Upper lobe of left lung (tissue), 4 donors: ENCODE results near the gene MCUB.

Source experiments
- EP300 ChIP-seq, 4 donors: sonication (generic); formaldehyde crosslinking; IDR thresholded peaks; one replicate each; pipeline ENCODE4 v1.5.1; 2017; ENCODE audit warnings: antibody characterized with exemption in 4 of 4, control low read depth in 2 of 4
- POLR2AphosphoS5 ChIP-seq, 2 donors: sonication (generic); formaldehyde crosslinking; IDR thresholded peaks; one replicate each; pipeline ENCODE4 v1.5.1; 2017; ENCODE audit warnings: antibody characterized with exemption in 2 of 2
- TF ChIP-seq, protein P1 (sequence below), 6 experiments: fragments of 450-650 bp in 4 of 6; fragments of 200-600 bp in 2 of 6; sonication (generic) in 2 of 6; IDR thresholded peaks; one replicate each; pipeline ENCODE4 v1.5.1; 2016 to 2019; ENCODE audit warnings: antibody characterized with exemption in 6 of 6

DNA sequence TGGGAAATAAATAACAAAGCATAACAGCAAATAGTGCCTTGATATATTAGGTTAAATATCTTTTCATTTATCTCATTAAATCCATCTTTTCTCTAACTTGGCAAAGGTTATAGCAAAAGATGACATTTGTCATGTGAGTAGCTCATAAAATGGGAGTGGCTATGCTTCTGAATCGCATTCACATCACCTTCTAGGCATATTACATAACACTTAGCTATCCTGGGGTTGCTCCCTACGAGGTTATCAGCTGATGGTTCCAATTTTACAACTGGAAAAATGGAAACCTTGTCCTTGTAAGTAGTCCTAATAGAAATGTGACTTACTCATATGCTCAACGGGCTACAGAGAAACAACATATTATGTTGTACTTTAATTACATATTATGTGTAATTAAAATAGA lies 153.5 kb downstream of the MCUB start:
- TF ChIP-seq, protein P1, sequence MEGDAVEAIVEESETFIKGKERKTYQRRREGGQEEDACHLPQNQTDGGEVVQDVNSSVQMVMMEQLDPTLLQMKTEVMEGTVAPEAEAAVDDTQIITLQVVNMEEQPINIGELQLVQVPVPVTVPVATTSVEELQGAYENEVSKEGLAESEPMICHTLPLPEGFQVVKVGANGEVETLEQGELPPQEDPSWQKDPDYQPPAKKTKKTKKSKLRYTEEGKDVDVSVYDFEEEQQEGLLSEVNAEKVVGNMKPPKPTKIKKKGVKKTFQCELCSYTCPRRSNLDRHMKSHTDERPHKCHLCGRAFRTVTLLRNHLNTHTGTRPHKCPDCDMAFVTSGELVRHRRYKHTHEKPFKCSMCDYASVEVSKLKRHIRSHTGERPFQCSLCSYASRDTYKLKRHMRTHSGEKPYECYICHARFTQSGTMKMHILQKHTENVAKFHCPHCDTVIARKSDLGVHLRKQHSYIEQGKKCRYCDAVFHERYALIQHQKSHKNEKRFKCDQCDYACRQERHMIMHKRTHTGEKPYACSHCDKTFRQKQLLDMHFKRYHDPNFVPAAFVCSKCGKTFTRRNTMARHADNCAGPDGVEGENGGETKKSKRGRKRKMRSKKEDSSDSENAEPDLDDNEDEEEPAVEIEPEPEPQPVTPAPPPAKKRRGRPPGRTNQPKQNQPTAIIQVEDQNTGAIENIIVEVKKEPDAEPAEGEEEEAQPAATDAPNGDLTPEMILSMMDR (IDR thresholded peaks at IDR 0.05): no peak
- no peak for TF ChIP-seq EP300 (IDR thresholded peaks at IDR 0.05)
- no peak for TF ChIP-seq POLR2AphosphoS5 (IDR thresholded peaks at IDR 0.05)
